IPS DF 4.7 (cell line): Measurements from ENCODE around the gene DPYSL5.

Experiments
- DNase-seq: peaks from one replicate; pipeline ENCODE4 v3.0.0-alpha.2; 2013; ENCODE audit warnings: low spot score; ENCODE audit errors: extremely low read depth

Gene DPYSL5

DNA sequence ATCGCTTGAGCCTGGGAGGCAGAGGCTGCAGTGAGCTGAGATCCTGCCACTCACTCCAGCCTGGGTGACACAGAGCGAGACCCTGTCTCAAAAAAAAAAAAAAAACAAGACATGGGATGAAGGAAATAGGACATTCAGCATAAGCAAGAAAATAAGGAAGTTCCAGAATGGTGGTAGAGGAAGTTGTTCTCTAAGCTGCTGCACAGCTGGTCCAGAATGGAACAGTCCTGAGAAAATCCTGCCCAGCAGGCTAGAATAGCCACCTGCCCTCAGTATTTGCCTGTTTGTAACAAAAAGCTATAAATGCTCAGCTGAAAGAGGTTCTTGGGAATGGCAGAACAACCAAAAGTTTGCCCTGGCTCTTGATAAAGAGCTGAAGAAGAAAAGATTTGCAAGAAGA lies 111.4 kb downstream of the DPYSL5 start:
- no peak for DNase-seq

DNA sequence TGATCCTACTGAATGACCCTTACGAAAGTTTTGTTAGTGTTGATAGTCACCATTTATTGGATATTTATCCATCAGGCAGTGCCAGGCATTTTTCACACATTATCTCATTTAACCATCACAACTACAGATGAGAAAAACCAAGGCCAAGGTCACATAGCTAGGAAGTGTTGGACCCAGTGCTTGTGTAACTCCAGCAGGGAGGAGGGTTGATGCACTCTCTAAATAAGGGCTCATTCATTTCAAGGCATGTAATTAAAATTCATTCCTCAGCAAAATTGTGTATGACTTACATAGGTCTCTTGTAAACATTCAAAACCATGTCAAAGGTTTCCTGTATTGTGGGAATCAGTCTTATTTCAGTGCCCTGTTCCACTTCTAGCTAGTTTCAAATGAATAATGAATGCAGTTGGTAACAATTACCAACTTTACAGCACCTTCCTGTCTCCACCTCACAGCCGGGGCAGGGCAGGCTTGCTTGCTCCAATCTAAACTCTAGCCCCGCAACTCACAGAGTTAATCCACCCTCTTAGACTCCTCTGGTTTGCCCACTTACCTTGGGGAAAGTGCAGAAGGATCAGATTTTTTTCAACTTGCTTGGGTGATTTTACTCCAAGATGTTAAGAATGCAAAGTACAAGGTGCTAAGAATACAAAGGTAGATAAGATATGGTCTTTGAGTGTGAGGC lies 116.7 kb downstream of the DPYSL5 start:
- no peak for DNase-seq

DNA sequence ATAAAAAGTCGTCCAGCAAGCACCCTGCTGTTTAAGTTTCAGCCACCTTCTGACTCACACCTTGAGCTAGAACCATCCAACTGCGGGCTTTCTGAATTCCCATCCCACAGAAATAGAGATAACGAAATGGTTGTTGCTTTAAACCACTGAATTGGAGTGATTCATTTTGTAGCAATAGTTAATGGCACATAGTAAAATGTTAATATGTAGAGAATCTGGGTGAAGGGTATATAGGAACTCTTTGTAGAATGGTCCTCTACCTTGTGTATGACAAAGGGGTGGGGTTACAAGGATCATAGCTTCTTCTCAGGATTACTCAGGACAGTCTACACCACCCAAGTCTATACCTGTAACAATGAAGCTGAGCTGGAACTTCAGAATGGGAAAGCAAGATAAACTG lies 120.1 kb downstream of the DPYSL5 start:
- DNase-seq: no peak

DNA sequence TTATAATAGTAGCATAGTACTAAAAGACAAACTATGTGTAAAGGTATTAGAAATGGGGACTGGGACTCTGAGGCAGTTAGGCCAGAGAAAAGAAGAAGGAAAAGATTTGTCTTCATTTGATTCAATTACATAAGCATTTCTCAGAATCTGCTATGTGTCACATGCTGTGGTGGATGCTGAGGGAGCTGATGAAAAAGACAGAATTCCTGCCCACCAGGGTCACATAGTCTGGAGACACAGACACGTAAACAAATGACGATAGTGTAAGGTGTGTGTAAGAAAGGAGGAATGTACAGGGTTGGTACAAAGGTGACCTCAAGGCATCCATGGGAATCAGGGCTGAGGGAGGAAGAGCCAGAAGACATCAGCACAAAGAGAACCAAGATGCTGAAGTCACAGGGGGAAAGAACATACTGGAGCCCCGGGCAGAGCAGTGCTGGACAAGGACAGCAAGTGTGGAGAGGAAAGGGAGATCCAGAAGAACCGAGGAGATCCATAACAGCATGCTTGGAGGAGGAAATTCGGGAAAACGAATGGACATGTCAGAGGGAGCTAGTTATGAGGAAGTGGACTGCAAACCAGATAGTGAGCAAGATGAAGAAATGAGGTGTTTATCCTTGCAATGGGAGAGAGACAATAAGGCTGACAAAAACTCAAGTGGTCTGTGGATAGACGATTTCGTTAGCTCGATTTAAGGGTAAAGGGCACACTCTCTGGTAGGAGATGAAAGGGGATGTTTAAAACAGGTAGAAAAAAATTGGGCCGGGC lies 121.3 kb downstream of the DPYSL5 start:
- no peak for DNase-seq

DNA sequence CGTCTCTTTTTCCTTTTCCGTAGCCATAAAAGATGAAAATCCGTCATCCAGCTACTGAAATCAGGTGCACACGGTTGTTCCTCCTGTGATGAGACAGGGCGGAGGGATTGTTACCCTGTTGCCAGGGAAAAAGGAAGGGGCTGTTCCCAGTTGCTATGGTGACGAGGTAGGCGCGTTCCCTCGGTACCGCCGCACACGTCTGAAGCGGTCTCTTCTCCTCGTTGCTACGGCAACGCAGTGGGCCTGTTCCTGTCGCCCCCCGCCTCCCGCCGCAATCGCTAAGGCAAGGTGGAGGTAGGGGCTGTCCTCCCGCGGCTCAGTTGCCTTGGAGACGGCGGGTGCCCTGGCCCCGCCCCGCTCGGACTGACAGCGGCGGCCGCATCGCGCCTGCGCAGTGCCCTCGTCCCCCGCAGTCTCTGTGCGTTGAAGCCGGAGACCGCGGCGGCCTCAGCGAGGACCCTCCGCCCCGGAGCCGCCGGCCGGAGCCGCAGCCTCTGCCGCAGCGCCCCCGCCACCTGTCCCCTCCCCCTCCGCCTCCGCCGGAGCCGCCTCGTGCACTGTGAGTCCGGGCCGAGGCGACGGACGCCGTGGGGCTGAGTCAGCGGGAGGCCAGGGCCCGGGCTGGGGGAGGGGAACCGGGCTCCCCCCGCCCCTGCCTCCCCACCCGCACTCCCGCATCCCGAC lies 122.5 kb downstream of the DPYSL5 start, which contains the start of gene MAPRE3:
TSS of gene MAPRE3 (plus strand) at position 394 of the 684 bp plus-strand sequence. CDS start 51,582 bp downstream, outside the sequence.
- peak; percentile 71 for DNase-seq

DNA sequence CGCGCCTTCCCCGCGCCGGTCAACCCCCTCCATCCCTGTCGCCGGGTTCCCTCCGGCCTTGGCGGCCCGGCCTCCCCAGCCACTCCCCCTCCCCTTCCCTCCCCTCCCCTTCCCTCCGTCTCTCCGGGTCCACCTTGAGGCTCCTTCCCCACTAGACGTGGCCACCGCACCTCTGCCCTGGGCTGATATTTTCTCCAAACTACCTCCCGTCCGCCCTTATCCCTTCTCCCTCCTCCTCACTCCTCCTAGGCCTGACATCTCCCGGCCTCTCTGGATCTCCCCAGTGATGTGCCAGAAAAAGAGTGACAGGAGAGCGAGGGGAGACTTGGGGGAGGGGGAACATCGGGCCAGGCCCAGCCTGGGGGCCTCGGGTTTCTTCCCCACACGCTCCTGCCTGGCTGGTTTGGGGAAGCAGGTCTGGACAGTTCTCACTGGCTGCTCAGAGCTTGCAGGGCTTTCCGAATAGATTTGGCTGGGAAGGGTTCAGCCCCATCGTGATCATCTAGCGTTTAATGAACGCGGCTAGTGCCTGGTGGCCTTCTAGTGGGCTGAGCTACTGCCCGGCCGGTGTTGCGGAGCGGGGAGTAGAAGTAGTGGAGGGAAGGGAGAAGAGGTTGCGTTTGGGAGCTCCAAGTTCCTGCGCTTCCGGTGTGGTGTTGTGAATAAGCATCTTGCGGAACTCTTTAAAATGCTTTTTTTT lies 123.1 kb downstream of the DPYSL5 start:
- no peak for DNase-seq

DNA sequence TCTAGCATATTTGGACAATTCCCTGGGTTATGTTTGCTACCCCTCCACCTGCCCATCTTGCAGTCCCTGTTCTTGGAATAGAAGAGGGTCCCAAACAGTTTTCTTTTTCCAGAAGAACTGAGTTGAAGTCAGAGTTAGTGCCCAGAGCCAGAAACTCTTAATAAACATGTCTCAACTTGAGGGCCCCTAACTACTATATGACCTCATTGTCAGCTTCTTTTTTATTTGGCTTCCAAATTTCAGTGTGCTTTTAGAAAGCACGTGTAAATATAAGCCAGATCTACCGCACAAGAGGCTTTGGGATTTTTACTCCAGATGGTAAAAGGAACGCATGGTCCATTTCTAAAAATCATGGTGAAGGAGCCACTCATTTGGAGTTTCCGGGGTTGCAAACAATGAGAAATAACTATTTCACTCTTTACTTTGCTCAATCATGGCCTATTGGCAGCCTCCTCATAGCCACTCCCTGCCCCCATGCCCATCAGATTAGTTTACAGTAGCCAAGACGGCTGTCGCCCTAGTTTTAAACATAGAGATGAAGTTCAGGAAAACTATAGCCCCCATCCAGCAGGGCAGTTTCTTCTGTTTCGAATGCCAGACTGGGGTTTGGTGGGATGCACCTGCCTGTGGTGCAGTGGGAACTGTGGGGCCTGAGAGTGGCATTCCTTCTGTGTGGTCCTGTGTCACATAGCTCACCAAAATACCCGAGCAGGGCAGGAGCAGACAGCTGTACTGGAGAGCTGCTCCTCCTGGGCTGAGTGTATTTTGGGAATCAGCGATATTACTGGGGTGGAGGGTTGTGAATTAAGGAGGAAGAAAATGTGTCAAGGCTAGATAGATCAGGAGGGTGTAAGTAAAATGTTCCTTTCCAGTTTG lies 124.2 kb downstream of the DPYSL5 start:
- DNase-seq: no peak

DNA sequence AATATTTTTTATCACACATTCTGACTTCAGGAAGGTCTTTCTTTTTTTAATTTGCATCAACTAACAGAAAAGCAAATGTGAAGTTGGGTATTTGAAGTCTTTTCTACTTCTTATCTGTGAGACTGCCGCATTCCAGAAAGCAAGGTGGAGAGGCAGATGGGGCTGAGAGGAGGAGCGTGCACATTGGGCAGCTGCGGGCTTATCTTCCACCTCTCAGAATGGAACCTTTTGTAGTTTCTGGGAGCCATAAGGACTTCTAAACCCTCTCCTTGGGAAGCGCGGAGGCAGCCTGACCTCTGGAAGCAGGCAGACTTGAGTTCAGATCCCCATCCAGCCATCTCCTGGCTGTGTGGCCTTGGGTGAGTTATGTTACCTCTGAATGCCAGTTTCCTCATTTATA lies 126.4 kb downstream of the DPYSL5 start:
- no peak for DNase-seq

DNA sequence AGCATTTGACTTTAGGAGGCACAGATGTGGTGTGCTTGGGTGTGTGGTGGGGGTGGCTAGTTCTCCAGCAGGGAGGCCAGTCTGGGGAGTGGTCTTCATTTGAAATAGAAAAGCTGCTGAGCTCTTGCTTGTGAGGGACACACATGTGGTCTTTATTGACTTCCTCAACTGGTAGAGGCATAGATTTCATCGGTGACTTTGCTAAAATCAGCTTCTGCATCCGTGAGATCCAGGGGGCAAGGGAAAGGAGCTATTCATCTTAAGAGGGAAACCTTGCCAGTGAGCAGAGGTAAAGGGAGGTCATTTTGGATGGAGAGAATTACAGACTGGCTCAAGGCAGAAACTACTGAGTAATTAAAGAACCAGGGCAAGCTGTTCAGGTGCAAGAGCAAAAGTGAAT lies 127.2 kb downstream of the DPYSL5 start:
- no peak for DNase-seq

DNA sequence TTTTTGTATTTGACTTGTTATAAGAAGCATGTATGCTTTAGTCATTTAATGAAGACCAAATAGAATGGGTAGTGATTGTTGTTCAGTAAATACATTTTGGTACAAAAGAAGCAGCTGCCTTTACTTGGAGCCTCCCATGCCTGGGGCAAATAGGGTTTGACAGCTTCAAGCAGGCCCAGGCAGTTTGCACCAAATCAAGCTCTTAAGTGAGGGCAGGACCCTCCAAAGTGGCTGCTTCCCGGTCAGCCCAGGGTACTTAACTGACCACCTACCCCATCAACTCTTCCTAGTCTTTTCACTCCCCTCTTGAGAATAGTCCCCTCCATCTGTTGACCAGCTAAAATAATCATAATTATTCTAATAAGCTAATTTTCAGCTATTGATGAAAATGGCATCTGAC lies 127.7 kb downstream of the DPYSL5 start:
- no peak for DNase-seq

DNA sequence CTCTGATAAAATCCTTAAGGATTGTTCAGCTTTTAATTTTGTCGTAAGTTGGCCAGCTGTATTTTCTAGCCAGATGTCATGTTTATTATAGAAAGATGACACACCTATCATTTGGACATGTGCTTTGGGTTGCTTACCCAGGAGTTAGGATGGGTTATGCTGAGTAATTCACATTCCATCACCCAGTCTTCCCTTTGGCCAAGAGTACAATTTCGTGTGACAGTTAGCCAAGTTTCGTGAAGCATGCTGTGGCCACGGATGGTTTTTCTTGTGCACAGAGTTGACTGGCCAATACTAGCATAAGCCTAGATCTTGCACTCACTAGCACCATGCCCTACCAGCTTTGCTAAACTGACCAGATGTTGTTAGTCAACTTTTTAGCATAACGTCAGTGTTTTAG lies 128.3 kb downstream of the DPYSL5 start:
- no peak for DNase-seq

DNA sequence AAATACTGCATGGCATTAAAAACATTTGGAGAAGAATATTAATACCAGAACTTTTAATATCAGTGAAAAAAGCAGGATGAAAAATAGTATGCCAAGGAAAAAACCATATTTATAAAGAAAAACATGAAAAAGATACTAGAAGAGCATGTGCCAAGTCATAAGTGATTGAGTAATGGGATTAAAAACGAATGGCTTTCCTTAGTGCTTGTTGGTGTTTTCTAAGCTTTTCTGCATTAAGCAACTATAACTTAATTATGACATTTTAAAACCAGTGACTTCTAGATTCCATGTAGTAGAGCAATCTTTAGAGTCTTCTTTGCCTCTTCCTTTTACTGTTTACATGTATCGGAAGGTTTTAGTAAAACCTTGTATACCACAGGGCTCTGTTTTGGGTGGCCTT lies 129.1 kb downstream of the DPYSL5 start:
- DNase-seq: no peak

DNA sequence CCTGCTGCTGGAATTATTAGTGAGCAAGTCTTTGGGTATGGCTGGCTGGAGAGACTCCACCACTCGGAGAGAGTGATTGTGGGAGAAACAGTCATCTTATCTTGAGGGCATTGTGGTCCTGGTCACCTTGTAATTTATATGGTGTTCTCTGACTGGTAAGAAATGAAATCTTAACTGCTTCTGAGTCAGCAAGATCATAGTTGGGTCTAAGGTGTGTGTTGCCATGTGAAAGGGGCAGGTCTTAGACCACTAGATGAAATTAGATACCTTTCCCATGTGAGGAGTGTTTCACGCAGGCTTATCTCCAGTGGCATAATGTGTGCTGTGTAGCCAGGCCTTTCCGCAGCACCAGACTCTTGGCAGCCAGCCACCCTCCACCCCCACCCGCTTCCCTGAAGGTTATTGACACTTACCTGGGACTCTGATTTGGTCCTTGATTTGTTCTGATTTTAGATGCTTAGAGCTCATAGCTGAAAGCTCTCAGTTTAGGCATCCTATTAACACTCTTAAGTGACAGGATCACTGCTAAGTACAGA lies 130.2 kb downstream of the DPYSL5 start:
- no peak for DNase-seq

DNA sequence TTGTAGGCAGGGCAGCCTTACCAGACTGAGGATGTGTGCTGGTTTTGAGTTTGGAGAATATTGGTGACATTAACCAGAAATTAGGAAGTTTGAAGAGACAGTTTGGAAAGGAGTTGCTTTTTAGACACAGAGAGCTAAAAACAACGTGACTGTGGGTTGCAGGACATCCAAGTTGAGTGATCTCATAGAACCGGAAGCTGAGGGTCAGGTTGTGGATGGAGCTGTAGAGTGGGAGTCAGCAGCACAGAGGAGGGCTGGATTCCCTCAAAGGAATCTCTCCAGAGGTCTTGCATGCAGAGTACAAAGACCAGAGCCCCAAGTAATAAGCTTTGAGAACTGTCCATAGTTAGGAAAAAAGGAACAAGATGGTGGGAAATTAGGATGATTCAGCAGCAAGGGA lies 131.8 kb downstream of the DPYSL5 start:
- no peak for DNase-seq

DNA sequence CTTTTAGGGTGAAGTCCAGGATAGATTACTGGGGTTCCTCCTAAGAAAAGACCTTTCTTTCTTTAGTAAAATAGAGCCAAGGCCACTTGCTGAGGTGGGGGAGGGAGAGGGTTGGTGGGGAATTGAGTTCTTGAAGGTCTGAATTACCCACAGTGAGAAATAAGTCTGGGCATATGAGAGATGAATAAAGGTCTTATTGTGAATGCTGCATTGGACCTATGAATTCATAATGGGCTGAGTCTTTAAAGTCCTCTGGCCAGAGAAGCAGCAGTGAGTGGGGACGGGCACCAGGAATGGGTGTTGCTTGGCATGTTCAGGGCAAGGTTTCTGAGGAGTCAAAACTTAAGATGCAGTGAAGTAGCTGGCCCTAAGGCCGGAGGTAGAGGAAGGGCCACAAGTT lies 133.0 kb downstream of the DPYSL5 start:
- DNase-seq: no peak

DNA sequence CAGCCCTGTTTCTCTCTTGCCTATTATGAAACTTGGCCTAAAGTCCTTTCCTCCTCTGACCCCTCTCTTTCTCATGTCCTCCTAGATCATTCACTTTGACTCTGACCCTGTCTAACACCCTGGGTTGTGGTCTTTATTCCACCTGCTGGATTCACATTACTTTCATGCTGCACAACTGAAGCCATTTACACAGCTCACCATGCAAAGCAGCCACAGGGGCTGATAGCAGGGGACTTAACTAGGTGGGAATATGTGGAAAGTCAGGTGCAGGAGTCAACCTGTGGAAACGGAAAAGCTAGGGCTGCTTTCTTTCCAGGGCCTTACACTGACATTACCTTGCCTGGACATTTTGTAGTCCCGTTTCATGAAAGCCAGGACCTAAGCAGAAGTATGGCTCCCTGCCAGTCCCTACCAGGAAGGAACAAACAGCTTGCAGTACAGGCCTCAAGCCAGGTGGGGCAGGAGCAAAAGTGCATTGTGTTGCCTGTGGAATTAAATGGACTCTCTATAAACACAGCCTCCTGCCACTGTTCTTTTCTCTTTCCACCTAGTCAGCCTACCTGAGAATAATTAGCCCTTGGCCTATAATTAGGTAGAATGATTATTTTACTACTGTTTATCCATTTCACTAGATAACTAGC lies 134.3 kb downstream of the DPYSL5 start:
- DNase-seq: no peak

DNA sequence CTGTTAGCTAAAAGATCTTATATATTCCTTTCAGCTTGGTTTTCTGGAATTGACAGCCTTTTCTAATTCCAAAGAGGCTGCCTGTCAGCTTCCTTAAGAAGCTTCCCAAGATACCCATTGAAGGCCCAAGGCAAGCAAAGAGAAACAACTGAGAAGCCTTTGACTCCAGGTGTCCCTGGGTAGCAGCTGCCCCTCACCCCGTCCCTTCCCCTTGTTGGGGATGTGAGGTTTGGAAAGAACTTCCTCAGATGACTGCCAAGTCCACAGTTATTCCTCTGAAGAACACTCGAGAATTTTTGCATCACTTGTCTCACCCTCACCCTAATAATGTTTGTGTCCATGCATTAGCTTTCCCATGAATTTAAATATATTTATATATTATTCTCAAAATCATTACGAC lies 135.8 kb downstream of the DPYSL5 start:
- no peak for DNase-seq

DNA sequence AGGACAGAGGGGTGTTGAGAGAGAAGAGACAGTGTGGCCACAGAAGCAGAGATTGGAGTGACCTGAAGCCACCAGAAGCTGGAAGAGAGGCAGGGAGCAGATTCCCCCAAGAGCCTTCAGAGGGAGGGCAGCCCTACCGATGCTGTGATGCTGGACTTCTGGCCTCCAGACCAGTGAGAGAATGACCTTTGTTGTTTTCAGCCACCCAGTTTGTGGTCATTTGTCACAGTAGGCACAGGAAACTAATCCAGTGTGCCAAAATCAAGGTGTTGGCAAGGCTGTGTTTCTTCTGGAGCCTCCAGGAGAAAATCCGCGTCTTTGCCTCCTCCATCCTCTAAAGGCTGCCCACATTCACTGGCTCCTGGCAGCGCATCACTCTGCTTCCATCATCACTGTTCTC lies 137.9 kb downstream of the DPYSL5 start:
- no peak for DNase-seq

DNA sequence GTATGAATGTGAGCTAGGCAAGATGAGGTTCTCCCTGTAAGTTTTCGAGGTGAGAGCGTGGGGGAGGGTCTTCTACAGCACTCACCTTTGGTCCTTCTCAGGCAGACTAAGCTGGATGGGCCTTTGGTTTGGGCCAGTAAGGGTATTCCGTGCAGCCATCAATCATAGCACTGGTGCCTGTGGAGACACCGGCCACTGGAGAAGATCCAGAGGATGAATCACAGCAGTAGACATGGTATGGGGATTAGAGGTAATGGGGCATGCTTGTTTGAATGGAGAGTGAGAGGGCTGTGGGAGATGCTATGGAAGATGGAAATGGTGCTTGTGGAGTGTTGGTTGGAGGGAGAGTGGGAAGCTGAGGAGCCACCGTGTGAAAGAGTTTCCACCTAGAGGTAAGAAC lies 138.6 kb downstream of the DPYSL5 start:
- DNase-seq: no peak
